BLaER1 treated with 17β-estradiol and CSF1 and Interleukin-3, amounts not matched to agents 10 nM and 100 nM (cell line): ENCODE data around the gene C3orf22.

Source experiments
- H3K27ac ChIP-seq, 11 experiments: shearing (Covaris generic); formaldehyde crosslinking; 2 replicates each; pipeline ENCODE4 v1.8.1; 2022
- H3K27me3 ChIP-seq, 11 experiments: shearing (Covaris generic); formaldehyde crosslinking; 2 replicates each; pipeline ENCODE4 v1.8.1; 2022
- H3K36me3 ChIP-seq, 11 experiments: shearing (Covaris generic); formaldehyde crosslinking; 2 replicates each; pipeline ENCODE4 v1.8.1; 2022
- H3K4me1 ChIP-seq, 10 experiments: shearing (Covaris generic); formaldehyde crosslinking; 2 replicates each; pipeline ENCODE4 v1.8.1; 2022
- H3K4me2 ChIP-seq, 11 experiments: shearing (Covaris generic); formaldehyde crosslinking; 2 replicates each; pipeline ENCODE4 v1.8.1; 2022
- H3K4me3 ChIP-seq, 10 experiments: shearing (Covaris generic); formaldehyde crosslinking; 2 replicates each; pipeline ENCODE4 v1.8.1; 2022
- H3K9ac ChIP-seq, 11 experiments: shearing (Covaris generic); formaldehyde crosslinking; 2 replicates each; pipeline ENCODE4 v1.8.1; 2022
- H3K9me3 ChIP-seq, 11 experiments: shearing (Covaris generic); formaldehyde crosslinking; replicated peaks in 1 of 11; 2 replicates each; pipeline ENCODE4 v1.8.1; 2022
- H4K20me1 ChIP-seq, 11 experiments: shearing (Covaris generic); formaldehyde crosslinking; 2 replicates each; pipeline ENCODE4 v1.8.1; 2022
- Cebpa-rat ChIP-seq, 11 experiments: shearing (Covaris generic); IDR thresholded peaks; 2 replicates each; pipeline ENCODE4 v1.8.1; 2022

The C3orf22 gene

GRCh38 chr3:126516936-126517290, 41.8 kb downstream of the C3orf22 start:
- peaks cover 0 to 33% (median 19%) of the 10 kb centered on the region in 10 experiments; a peak in 16 of 20 replicates for H3K4me1 ChIP-seq
- peaks cover 0 to 5% (median 0%) of the 10 kb centered on the region in 11 experiments; a peak in 4 of 22 replicates for H4K20me1 ChIP-seq
- H3K9me3 ChIP-seq: no peaks in the 10 kb centered on the region
- H3K4me3 ChIP-seq: no peak overlapping the region
- H3K27me3 ChIP-seq: no peaks in the 10 kb centered on the region
- H3K36me3 ChIP-seq: no peaks in the 10 kb centered on the region
- TF ChIP-seq Cebpa-rat (IDR thresholded peaks at IDR 0.05): no peak
- no peak overlapping the region for H3K4me2 ChIP-seq
- H3K27ac ChIP-seq: no peak overlapping the region
- H3K9ac ChIP-seq: no peak overlapping the region

- H3K9me3 ChIP-seq: no peaks in the 10 kb centered on the region
- H3K27me3 ChIP-seq: no peaks in the 10 kb centered on the region
- peaks cover 0 to 28% (median 19%) of the 10 kb centered on the region in 10 experiments; a peak in 16 of 20 replicates for H3K4me1 ChIP-seq
- no peaks in the 10 kb centered on the region for H3K36me3 ChIP-seq
- no peak for TF ChIP-seq Cebpa-rat (IDR thresholded peaks at IDR 0.05)
- H3K9ac ChIP-seq: no peak overlapping the region
- peaks cover 0 to 5% (median 0%) of the 10 kb centered on the region in 11 experiments; a peak in 4 of 22 replicates for H4K20me1 ChIP-seq
- no peak overlapping the region for H3K4me3 ChIP-seq
- H3K27ac ChIP-seq: no peak overlapping the region
- no peak overlapping the region for H3K4me2 ChIP-seq
Observed at GRCh38 chr3:126516152-126516935, 42.4 kb downstream of the C3orf22 start.

GRCh38 chr3:126515066-126515706, 43.5 kb downstream of the C3orf22 start:
- H3K36me3 ChIP-seq: no peaks in the 10 kb centered on the region
- peaks cover 0 to 11% (median 0%) of the 10 kb centered on the region in 11 experiments; a peak in 5 of 22 replicates for H4K20me1 ChIP-seq
- H3K9me3 ChIP-seq: no peaks in the 10 kb centered on the region
- no peak overlapping the region for H3K27ac ChIP-seq
- no peak overlapping the region for H3K4me2 ChIP-seq
- H3K4me3 ChIP-seq: no peak overlapping the region
- H3K9ac ChIP-seq: no peak overlapping the region
- H3K27me3 ChIP-seq: no peaks in the 10 kb centered on the region
- no peak for TF ChIP-seq Cebpa-rat (IDR thresholded peaks at IDR 0.05)
- H3K4me1 ChIP-seq: peaks cover 0 to 31% (median 24%) of the 10 kb centered on the region in 10 experiments; a peak in 16 of 20 replicates

- TF ChIP-seq Cebpa-rat (IDR thresholded peaks at IDR 0.05): no peak
- H4K20me1 ChIP-seq: peaks cover 0 to 14% (median 0%) of the 10 kb centered on the region in 11 experiments; a peak in 4 of 22 replicates
- H3K4me2 ChIP-seq: no peak overlapping the region
- H3K4me1 ChIP-seq: peaks cover 0 to 28% (median 18%) of the 10 kb centered on the region in 10 experiments; a peak in 16 of 20 replicates
- H3K9ac ChIP-seq: no peak overlapping the region
- H3K4me3 ChIP-seq: no peak overlapping the region
- H3K27ac ChIP-seq: no peak overlapping the region
- H3K9me3 ChIP-seq: no peaks in the 10 kb centered on the region
- no peaks in the 10 kb centered on the region for H3K27me3 ChIP-seq
- no peaks in the 10 kb centered on the region for H3K36me3 ChIP-seq
Observed at GRCh38 chr3:126514161-126514560, 44.6 kb downstream of the C3orf22 start.

GRCh38 chr3:126512916-126513650, 45.6 kb downstream of the C3orf22 start:
- no peak overlapping the region for H3K4me3 ChIP-seq
- H3K36me3 ChIP-seq: no peaks in the 10 kb centered on the region
- no peaks in the 10 kb centered on the region for H3K9me3 ChIP-seq
- H3K27me3 ChIP-seq: no peaks in the 10 kb centered on the region
- H3K4me1 ChIP-seq: peaks cover 0 to 18% (median 8%) of the 10 kb centered on the region in 10 experiments; a peak in 16 of 20 replicates
- no peak for TF ChIP-seq Cebpa-rat (IDR thresholded peaks at IDR 0.05)
- no peak overlapping the region for H3K4me2 ChIP-seq
- H3K27ac ChIP-seq: no peak overlapping the region
- H4K20me1 ChIP-seq: peaks cover 0 to 14% (median 0%) of the 10 kb centered on the region in 11 experiments; a peak in 3 of 22 replicates
- no peak overlapping the region for H3K9ac ChIP-seq

GRCh38 chr3:126512026-126512425, 46.7 kb downstream of the C3orf22 start:
- Histone ChIP-seq H3K4me2 (no peak overlapping the region), H3K4me1 (peaks cover 0 to 10% (median 4%) of the 10 kb centered on the region in 10 experiments; a peak in 4 of 20 replicates), H4K20me1 (peaks cover 0 to 14% (median 0%) of the 10 kb centered on the region in 11 experiments; a peak in 3 of 22 replicates), H3K27ac (no peak overlapping the region), H3K9ac (no peak overlapping the region), H3K27me3 (no peaks in the 10 kb centered on the region), H3K4me3 (no peak overlapping the region), H3K9me3 (no peaks in the 10 kb centered on the region), H3K36me3 (no peaks in the 10 kb centered on the region)
- TF ChIP-seq Cebpa-rat (IDR thresholded peaks at IDR 0.05): no peak

- peaks cover 0 to 10% (median 4%) of the 10 kb centered on the region in 10 experiments; a peak in 4 of 20 replicates for H3K4me1 ChIP-seq
- H3K4me2 ChIP-seq: no peak overlapping the region
- H4K20me1 ChIP-seq: peaks cover 0 to 14% (median 0%) of the 10 kb centered on the region in 11 experiments; a peak in 3 of 22 replicates
- no peak overlapping the region for H3K4me3 ChIP-seq
- no peaks in the 10 kb centered on the region for H3K27me3 ChIP-seq
- H3K36me3 ChIP-seq: no peaks in the 10 kb centered on the region
- H3K9me3 ChIP-seq: no peaks in the 10 kb centered on the region
- no peak for TF ChIP-seq Cebpa-rat (IDR thresholded peaks at IDR 0.05)
- H3K27ac ChIP-seq: no peak overlapping the region
- no peak overlapping the region for H3K9ac ChIP-seq
Observed at GRCh38 chr3:126511291-126511690, 47.4 kb downstream of the C3orf22 start.

- no peak for TF ChIP-seq Cebpa-rat (IDR thresholded peaks at IDR 0.05)
- Histone ChIP-seq H3K4me1 (peaks cover 0 to 10% (median 4%) of the 10 kb centered on the region in 10 experiments; a peak in 4 of 20 replicates), H3K9me3 (no peaks in the 10 kb centered on the region), H3K36me3 (no peaks in the 10 kb centered on the region), H3K27me3 (no peaks in the 10 kb centered on the region), H3K4me2 (peak overlapping the region in 4 of 11 experiments; percentile 17 to 29 (median 22); a peak in 5 of 22 replicates), H3K27ac (no peak overlapping the region), H3K9ac (peak overlapping the region in 1 of 11 experiments; percentile 2; a peak in 1 of 22 replicates), H4K20me1 (peaks cover 0 to 14% (median 0%) of the 10 kb centered on the region in 11 experiments; a peak in 3 of 22 replicates), H3K4me3 (no peak overlapping the region)
Observed at GRCh38 chr3:126510308-126510910, 48.3 kb downstream of the C3orf22 start.
